ENCODE measurements around the gene DPP6. TPM values are rescaled to one million over a fixed set of nuclear protein-coding genes. Genes with fewer than 3 reads are reported as not detected.

The DPP6 gene
- total and polyA plus RNA-seq, 9 donors: 0.22 to 3.9 (median 1.3) TPM; not detected in 1

DNA sequence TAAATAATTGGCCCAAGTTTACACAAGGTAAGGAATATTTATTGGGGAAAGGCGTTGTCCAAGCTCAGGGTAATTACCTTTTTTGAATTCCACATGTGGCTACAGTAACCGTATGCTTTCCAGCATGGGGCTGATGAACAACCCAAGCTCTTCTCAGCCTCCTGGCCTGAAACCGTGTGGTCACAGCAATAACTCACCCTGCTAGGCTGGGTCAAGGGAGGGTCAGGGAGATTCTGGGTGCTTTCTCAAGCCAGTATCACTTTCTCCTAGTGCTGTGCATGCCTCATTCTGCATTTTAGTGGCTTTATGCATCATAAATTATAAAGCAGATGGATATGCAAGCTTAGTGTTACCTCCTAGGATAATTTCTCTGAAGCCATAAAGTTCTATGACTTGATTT lies 676.9 kb downstream of the DPP6 start:
- whole genome bisulfite sequencing, 3 donors: 24 to 48% (median 26%) methylated on average over 3 of the region's 3 CpGs

DNA sequence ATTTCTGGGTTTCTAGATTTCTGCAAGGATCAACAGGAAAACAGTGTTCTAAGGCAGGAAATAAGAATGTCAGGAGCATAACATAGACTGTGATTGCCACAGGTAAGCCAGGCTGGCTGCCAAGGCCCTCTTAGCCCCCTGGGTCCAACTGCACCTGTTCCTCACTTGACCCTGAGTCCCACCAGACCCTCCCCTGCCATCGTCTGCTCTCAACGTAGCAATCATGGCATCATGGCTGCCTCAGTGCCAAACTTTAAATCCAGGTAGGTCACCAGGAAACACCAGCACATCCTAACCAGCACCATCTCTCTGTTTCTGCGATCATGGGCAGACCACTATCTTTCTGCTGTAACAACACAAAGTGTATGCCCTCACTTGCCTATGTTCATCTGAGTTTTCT lies 683.6 kb downstream of the DPP6 start:
- Histone ChIP-seq H3K4me1 (ENCODE audit: insufficient read depth) (no peaks in the 10 kb centered on the region), H3K4me3 (no peak overlapping the region), H3K27me3 (no peaks in the 10 kb centered on the region), H3K27ac (no peak overlapping the region), H3K9me3 (no peaks in the 10 kb centered on the region), H3K36me3 (no peaks in the 10 kb centered on the region)
- intact Hi-C loops (cut with DNase I): no loop called here
- DNase-seq: no peak
- 74 to 80% (median 80%) methylated on average over 3 of the region's 3 CpGs for WGBS, 3 donors
- TF ChIP-seq, protein P1, sequence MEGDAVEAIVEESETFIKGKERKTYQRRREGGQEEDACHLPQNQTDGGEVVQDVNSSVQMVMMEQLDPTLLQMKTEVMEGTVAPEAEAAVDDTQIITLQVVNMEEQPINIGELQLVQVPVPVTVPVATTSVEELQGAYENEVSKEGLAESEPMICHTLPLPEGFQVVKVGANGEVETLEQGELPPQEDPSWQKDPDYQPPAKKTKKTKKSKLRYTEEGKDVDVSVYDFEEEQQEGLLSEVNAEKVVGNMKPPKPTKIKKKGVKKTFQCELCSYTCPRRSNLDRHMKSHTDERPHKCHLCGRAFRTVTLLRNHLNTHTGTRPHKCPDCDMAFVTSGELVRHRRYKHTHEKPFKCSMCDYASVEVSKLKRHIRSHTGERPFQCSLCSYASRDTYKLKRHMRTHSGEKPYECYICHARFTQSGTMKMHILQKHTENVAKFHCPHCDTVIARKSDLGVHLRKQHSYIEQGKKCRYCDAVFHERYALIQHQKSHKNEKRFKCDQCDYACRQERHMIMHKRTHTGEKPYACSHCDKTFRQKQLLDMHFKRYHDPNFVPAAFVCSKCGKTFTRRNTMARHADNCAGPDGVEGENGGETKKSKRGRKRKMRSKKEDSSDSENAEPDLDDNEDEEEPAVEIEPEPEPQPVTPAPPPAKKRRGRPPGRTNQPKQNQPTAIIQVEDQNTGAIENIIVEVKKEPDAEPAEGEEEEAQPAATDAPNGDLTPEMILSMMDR (IDR thresholded peaks at IDR 0.05): no peak
- no peak for TF ChIP-seq POLR2A (IDR thresholded peaks at IDR 0.05)

More for the DNA sequence above, 676.9 kb downstream of the DPP6 start:
- Histone ChIP-seq H3K9me3 (peaks cover 0 to 3% of the 10 kb centered on the region in 2 donors), H3K36me3 (no peaks in the 10 kb centered on the region), H3K4me3 (no peak overlapping the region), H3K4me1 (ENCODE audit: insufficient read depth) (no peaks in the 10 kb centered on the region), H3K27me3 (no peaks in the 10 kb centered on the region), H3K27ac (no peak overlapping the region)
- TF ChIP-seq, protein P1 (IDR thresholded peaks at IDR 0.05): no peak
- TF ChIP-seq POLR2A (IDR thresholded peaks at IDR 0.05) (no peak), EP300 (IDR thresholded peaks at IDR 0.05) (no peak)
- DNase-seq: no peak
- intact Hi-C loops (cut with DNase I): no loop called here

DNA sequence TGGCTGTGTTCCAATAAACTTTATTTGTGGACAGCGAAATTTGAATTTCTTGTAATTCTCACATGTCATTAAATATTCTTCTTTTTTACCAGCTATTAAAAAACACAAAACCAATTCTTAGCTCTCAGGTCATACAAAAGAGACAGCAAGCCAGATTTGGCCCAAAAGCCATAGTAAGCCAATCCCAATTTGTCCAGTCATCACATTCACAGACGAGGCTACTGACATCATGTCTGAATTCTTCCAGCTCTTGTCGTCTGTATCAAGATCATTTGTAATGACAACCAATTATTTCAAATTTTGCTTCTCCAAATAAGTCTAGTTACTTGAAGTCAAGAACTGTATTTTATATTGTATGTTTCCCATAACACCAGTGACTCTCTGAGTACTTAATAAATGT lies 684.2 kb downstream of the DPP6 start:
- Histone ChIP-seq H3K9me3 (no peaks in the 10 kb centered on the region), H3K27me3 (no peaks in the 10 kb centered on the region), H3K27ac (no peak overlapping the region), H3K36me3 (no peaks in the 10 kb centered on the region), H3K4me1 (ENCODE audit: insufficient read depth) (no peaks in the 10 kb centered on the region), H3K4me3 (no peak overlapping the region)
- DNase-seq: no peak
- WGBS, 3 donors: 68 to 81% (median 74%) methylated on average over 3 of the region's 3 CpGs
- TF ChIP-seq POLR2A (IDR thresholded peaks at IDR 0.05) (no peak), EP300 (IDR thresholded peaks at IDR 0.05) (no peak)
- TF ChIP-seq, protein P1 (IDR thresholded peaks at IDR 0.05): no peak
- intact Hi-C loops (cut with DNase I): no loop called here

DNA sequence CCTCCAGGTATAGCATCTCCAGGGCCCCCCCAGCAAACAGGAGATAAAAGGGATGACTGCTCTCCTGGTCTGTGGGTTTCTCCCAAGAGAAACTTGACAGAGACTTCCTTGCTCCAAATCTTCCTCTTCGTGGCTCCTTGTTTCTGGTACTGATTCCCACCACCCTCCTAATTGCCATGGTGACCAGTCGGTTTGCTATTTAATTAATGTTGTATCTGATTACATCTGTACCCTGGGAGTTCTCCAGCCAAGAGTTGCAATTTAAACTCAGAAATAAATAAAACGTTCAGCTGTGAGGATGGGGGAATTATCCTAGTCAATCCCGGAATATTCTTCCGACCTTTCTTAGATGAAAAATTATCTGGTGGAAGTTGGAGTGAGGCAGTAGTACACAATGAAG lies 686.0 kb downstream of the DPP6 start:
- H3K27me3 ChIP-seq: no peaks in the 10 kb centered on the region
- no peaks in the 10 kb centered on the region for H3K9me3 ChIP-seq
- no peaks in the 10 kb centered on the region for H3K4me1 ChIP-seq (ENCODE audit: insufficient read depth)
- no peaks in the 10 kb centered on the region for H3K36me3 ChIP-seq
- no peak overlapping the region for H3K27ac ChIP-seq
- no peak overlapping the region for H3K4me3 ChIP-seq
- intact Hi-C loops (cut with DNase I): no loop called here
- no peak for DNase-seq
- 58 to 65% (median 64%) methylated on average over 5 of the region's 5 CpGs for WGBS, 3 donors
- TF ChIP-seq, protein P1 (IDR thresholded peaks at IDR 0.05): no peak
- TF ChIP-seq POLR2A (IDR thresholded peaks at IDR 0.05): no peak
- no peak for TF ChIP-seq EP300 (IDR thresholded peaks at IDR 0.05)

DNA sequence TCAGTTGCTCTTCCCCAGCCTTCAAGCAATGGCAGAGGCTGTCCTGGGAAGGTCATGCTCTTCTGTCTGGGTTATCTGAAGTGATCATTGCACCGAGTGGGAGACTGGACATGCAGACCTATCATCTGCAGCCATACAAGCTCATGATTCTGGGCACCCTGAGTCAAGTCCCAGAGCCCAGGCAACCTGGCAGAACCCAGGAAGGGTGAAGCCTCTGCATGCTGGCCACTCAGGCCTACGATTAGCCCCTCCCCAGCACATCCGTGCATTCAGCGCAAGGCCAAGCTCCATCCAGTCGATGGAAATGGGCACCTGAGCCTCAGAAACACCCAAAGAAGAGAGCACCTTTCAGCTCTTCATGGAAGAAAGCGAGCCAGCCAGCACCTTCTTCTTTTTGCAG lies 688.9 kb downstream of the DPP6 start:
- intact Hi-C loops (cut with DNase I): no loop called here
- WGBS, 3 donors: 69 to 80% (median 70%) methylated on average over 6 of the region's 6 CpGs
- TF ChIP-seq EP300 (IDR thresholded peaks at IDR 0.05): no peak

More for the DNA sequence above, 688.9 kb downstream of the DPP6 start:
- Histone ChIP-seq H3K36me3 (no peaks in the 10 kb centered on the region), H3K4me3 (no peak overlapping the region), H3K9me3 (no peaks in the 10 kb centered on the region), H3K27ac (no peak overlapping the region), H3K4me1 (ENCODE audit: insufficient read depth) (no peaks in the 10 kb centered on the region), H3K27me3 (no peaks in the 10 kb centered on the region)
- DNase-seq: no peak

All from ovary (tissue), 9 donors.